NCI-H774 (cell line): ENCODE results near the gene S100A13.
"Not testable (repeated sequence)": the region's sequence is repeated elsewhere in the genome, so short reads cannot be mapped to it uniquely, and the experiment has no call there.

Experiments used
- DNase-seq: peaks from one replicate; lab custom pipeline; 2025; lab: John Stamatoyannopoulos, UW

S100A13 gene

GRCh38 chr1:153602749-153603148, 24.6 kb downstream of the S100A13 start:
- DNase-seq = no peak

DNA sequence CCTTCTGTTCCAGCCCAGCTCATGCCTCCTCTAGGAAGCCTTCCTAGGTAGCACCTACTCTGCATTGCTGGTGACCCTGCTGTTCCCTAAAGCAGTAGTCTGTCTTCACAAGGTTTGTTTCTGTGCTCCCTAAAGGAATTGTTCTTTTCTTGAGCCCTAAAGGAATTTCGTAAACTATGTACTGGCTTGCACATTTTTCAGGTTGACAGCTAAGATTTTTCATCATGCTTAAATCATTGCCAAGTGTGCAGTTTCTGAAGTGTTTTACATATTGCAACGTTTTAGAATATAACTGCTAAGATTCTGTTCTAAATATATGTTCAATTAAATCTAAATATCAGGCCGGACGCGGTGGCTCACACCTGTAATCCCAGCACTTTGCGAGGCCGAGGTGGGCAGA, 27.5 kb downstream of the S100A13 start:
- DNase-seq = no peak

GRCh38 chr1:153598309-153599172, 28.8 kb downstream of the S100A13 start:
- no peak for DNase-seq

DNA sequence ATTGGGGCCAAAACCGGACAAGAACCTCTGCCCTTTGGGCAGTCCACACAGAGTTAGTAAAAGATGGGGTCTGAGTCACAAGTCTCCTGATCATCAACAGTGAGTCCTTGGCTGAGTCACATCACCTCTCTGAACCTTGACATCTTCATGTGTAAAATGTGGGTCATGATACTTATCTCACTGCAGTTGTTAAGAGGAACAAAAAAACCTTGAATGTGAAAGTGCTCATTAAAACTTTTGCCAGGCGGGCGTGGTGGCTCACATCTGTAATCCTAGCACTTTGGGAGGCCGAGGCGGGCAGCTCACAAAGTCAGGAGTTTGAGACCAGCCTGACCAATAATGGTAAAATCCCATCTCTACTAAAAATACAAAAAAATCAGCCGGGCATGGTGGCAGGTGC, 30.1 kb downstream of the S100A13 start:
- DNase-seq = no peak

DNA sequence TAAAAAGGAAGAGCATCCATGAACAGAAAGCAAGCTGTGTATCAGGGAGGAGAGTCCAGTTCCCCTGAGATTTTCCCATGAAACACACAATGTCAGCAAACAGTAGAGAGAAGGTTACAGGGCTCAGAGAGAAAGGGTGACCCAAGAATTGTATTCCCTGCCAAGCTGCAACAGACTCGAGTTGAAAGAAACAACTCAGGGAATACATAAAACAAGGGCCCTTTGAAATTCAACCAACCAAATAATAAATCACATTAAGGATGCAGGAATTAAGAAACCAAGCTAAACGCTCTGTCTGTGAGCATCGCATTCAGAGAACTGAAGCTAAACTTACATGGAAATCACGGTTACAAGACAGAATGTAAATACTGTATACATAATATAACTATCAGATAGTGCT, 34.6 kb downstream of the S100A13 start:
- no peak for DNase-seq

- no peak for DNase-seq
Observed at GRCh38 chr1:153588482-153588881, 38.8 kb downstream of the S100A13 start.

DNA sequence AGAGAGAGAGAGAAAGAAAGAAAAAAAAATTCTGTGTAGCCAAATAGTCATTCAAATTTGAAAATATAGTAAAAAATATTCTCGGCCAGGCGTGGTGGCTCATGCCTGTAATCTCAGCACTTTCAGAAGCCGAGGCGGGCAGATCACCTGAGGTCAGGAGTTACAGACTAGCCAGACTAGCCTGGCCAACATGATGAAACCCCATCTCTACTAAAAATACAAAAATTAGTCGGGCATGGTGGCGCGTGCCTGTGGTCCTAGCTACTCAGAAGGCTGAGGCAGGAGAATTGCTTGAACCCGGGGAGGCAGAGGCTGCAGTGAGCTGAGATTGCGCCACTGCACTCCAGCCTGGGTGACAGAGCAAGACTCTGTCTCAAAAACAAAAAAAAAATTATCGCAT, 39.3 kb downstream of the S100A13 start:
- not testable (repeated sequence) for DNase-seq

DNA sequence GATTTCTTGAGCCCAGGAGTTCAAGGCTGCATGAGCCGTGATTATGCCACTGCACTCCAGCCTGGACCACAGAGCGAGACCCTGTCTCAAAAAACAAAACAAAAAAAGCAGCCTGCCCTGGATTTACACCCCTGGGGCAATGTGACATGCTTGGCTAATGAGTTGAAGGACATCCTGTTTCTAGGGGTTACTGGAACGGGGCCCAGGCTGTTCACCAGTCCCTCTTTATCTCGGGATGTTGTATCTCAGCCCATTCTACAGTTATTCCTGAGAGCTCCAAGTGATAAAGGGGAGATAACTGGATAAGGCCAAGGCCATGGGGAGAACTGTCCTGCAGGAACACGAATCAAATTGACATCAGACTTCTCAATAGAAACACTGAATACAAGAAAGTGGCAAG, 40.0 kb downstream of the S100A13 start:
- no peak for DNase-seq

GRCh38 chr1:153586347-153586746, 41.0 kb downstream of the S100A13 start:
- no peak for DNase-seq

DNA sequence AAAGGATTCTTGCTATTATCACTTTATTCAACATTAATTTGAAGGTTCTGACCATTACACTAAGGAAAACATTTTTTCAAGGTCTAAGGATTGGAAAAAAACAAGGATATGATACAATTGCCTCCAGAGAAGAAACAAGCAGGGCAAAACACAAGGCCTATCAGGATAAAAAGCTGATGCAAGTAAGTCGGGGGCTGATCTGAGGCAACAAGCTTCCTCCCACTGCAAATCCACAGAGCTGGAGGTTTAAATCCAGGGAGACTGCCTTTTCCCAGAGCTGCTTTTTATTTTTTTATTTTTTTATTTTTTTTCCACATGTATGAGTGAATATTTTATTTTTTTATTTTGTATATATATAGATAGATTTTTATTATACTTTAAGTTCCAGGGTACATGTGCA, 42.3 kb downstream of the S100A13 start:
- no peak for DNase-seq

GRCh38 chr1:153583976-153584375, 43.3 kb downstream of the S100A13 start:
- DNase-seq = no peak

DNA sequence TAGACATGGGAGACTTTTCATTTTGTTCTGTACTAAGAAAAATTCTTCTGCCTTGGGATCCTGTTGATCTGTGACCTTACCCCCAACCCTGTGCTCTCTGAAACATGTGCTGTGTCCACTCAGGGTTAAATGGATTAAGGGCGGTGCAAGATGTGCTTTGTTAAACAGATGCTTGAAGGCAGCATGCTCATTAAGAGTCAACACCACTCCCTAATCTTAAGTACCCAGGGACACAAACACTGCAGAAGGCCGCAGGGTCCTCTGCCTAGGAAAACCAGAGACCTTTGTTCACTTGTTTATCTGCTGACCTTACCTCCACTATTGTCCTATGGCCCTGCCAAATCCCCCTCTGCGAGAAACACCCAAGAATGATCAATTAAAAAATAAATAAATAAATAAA, 43.8 kb downstream of the S100A13 start:
- DNase-seq = not testable (repeated sequence)

DNA sequence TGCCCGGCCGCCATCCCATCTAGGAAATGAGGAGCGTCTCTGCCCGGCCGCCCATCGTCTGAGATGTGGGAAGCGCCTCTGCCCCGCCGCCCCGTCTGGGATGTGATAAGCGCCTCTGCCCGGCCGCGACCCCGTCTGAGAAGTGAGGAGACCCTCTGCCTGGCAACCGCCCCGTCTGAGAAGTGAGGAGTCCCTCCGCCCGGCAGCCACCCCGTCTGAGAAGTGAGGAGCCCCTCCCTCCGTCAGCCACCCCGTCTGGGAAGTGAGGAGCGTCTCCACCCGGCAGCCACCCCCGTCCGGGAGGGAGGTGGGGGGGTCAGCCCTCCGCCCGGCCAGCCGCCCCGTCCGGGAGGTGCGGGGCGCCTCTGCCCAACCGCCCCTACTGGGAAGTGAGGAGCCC, 44.5 kb downstream of the S100A13 start:
- DNase-seq = not testable (repeated sequence)

- DNase-seq = no peak
Observed at GRCh38 chr1:153578936-153579335, 48.4 kb downstream of the S100A13 start.

- no peak for DNase-seq
Observed at GRCh38 chr1:153578490-153578889, 48.8 kb downstream of the S100A13 start.

DNA sequence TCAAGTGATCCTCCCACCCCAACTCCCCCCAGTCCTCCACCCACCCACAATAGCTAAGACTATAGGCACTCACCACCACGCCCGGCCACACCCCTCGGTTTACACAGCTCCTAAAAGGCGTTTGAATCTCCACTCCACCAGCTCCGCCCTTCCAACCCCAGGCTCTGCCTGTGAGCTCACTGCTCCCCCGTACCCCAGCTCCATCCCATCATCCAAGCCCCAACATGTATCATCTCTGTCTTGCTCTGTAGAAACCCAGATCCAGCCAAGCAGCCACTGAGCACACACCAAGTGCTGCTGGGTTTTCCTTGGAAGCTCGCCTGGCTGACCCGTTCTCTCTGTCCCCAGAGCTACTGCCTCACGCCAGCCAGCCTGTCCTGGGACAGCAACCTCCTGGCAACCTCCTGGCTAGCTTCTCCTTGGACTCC, 49.7 kb downstream of the S100A13 start:
- DNase-seq = no peak

GRCh38 chr1:153577138-153577537, 50.2 kb downstream of the S100A13 start:
- DNase-seq = no peak

DNA sequence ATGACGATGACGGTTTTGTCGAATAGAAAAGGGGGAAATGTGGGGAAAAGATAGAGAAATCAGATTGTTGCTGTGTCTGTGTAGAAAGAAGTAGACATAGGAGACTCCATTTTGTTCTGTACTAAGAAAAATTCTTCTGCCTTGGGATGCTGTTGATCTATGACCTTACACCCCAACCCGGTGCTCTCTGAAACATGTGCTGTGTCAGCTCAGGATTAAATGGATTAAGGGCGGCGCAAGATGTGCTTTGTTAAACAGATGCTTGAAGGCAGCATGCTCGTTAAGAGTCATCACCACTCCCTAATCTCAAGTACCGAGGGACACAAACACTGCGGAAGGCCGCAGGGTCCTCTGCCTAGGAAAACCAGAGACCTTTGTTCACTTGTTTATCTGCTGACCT, 51.8 kb downstream of the S100A13 start:
- DNase-seq = not testable (repeated sequence)

- not testable (repeated sequence) for DNase-seq
Observed at GRCh38 chr1:153575081-153575491, 52.2 kb downstream of the S100A13 start.

DNA sequence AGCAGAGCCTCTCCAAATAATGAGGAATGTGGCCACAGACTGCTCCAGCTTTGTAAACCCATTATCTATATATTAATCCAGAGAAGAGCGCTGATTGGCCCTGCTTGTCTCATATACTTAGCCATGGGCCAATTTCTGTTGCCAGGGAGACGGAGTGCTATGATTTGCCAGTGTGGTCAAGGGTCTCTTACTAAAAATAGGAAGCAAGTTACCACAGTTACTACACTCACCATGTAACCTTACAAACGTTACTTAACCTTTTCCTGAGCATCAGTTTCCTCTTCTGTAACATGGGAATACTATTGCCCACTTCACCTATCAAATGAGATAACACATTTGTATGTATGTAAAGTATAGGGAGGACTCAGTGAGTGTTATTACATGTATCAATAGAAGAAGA, 54.0 kb downstream of the S100A13 start:
- no peak for DNase-seq

DNA sequence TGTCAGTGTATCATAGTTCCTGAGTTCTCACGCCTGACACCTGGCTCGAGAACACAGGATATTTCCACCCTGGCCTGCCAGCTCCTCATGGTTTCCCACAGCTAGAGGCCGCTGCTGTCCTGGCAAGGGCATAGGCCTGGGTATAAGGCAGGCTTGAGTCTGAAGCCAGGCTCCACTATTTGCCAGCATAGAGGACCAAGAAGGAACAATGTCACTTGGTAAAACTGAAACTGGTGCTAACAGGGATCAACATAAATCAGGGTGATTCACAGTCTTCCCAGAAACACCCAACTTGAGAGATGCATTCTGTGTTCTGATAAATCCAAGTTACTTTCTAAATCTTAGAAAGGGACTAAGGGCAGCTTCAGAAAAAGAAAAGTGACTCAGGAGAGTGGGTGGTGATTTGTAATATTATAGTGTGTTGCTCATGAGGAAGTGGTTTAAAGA, 54.7 kb downstream of the S100A13 start:
- peak; percentile 70 for DNase-seq

DNA sequence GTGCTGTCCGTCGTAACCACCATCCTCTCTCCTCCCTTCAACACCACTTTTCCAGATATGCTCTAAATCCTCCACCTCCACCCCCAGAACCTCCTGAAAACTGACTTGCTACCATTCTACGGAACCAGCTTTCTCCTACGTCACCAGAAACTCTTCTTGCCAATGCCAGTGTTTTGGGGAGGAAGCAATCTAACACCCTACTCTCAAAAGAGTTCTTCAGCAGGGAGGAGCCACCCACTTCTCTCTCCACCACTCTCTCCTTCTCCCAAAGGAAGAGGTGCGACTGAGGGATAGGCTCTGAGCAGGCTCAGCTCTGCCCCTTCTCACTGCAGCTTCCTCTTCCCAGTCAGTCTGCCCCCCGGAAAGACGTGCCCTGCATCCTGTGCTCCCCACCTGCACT, 55.6 kb downstream of the S100A13 start:
- DNase-seq = no peak

- no peak for DNase-seq
Observed at GRCh38 chr1:153570874-153571273, 56.4 kb downstream of the S100A13 start.

GRCh38 chr1:153569465-153569864, 57.8 kb downstream of the S100A13 start:
- DNase-seq = no peak
